GM19099 (cell line): ENCODE measurements around the gene RAPGEF6.

ENCODE experiments used
- POLR2A ChIP-seq: IDR thresholded peaks from 3 replicates; pipeline ENCODE4 v1.6.1; 2011; ENCODE audit warnings: low read depth; ENCODE audit not compliant: insufficient read length; ENCODE audit errors: extremely low read depth

RAPGEF6 gene

GRCh38 chr5:131593921-131594320 is 41.1 kb downstream of the RAPGEF6 start:
- TF ChIP-seq POLR2A: no peak

DNA sequence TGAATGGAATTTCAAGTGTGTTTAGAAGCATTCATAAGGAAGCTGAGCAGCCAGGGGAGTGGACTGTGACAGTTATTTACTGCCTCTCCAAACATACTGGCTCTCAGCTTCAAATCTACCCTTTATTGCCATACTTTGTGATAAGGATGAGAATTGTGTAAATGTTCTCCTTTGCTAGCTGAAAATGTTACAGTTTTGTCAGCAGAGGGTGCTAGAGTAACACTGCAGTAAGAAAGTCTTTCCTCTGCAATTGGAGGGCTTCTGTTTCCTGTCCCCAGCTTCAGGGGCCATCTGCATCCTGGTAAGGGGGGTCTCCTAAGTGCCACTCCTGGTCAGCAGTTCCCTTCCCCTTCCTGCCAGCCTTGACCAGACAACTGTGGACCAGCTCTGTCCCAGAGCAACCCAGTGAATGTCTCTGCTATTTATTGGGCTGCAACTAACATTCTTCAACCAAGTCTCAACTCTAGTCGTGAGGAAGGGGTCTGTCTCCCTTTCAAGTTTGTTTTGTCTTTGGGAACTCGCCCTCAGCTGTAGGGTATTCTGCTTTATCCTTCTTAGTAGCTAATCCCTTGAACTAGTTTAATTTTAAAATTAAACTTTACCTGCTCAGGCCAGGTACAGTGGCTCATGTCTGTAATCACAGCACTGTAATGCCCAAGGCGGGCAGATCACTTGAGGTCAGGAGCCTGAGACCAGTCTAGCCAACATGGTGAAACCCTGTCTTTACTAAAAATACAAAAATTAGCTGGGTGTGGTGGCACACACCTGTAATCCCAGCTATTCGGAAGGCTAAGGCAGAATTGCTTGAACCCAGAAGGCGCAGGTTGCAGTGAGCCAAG is 45.3 kb downstream of the RAPGEF6 start:
- TF ChIP-seq POLR2A: no peak

DNA sequence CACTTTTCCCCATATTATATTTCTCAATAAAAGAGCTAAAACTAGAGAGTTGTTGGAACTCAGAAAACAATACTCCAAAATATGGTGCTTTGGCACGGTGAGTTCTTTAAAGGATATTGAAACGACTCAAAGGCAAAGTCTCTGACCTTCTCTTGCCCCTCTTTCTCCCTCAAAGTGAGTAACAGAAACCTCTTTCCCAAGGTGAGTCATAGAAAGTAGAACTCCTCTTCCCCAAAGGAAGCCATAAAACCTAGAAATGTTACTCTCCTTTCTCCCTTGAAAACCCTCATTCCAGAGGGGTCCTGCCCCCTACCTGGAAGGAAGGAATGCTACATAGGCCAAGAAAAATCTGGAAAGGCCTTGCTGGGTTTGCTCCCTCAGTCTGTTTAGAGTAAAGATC is 47.5 kb downstream of the RAPGEF6 start:
- no peak for TF ChIP-seq POLR2A

DNA sequence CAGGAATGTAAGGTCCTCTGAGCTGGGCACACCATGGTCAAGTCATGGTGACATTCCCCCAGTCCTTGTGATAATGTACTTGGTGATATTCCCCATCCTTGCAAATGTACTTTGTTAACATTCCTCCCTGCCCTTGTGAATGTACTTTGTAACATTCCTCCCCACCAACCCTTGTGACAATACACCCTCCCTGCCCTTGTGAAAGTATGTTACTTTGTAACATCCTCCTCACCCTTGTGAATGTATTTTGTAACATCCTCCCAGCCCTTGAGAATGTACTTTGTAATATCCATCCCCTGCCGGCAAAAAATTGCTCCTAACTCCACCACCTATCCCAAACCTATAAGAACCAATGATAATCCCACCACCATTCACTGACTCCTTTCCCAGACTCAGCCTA is 53.3 kb downstream of the RAPGEF6 start:
- no peak for TF ChIP-seq POLR2A

GRCh38 chr5:131579917-131580671 is 54.9 kb downstream of the RAPGEF6 start:
- no peak for TF ChIP-seq POLR2A

DNA sequence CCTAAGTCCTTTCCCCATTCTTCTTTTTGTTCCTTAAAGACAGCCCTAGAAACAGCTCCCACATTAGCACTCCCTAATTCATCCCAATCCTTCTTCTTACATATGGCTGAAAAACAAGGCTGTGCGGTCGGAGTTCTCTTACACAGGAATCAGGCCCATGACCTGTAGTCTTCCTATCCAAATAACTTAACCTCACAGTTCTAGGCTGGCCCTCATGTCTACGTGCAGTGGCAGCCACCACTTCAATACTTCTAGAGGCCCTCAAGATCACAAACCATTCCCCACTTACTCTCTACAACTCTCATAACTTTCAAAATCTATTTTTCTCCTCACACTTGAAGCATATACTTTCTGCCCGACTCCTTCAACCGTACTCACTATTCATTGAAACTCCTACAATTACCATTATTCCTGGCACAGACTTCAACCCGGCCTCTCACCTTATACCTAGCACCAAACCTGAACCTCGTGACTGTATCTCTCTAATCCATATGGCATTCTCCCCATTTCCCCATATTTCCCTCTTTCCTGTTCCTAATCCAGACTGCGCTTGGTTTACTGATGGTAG is 59.3 kb downstream of the RAPGEF6 start:
- TF ChIP-seq POLR2A: no peak

- TF ChIP-seq POLR2A: no peak
Observed at GRCh38 chr5:131571669-131572168, 63.3 kb downstream of the RAPGEF6 start.

DNA sequence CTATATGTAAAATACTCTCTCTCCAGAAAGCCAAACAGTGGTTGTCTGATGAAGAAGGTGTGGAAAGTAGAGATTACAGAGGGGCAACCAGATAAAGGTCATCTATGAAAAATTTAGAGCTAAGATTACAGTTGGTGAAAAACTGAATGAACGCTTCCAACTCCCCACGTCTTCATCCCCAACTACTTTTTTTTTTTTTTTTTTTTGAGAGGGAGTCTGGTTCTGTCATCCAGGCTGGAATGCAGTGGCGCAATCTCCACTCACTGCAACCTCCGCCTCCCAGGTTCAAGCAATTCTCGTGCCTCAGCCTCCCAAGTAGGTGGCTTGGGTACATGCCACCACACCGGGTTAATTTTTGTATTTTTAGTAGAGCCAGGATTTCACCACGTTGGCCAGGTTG is 64.3 kb downstream of the RAPGEF6 start:
- TF ChIP-seq POLR2A: no peak

GRCh38 chr5:131564229-131564652 is 70.8 kb downstream of the RAPGEF6 start:
- no peak for TF ChIP-seq POLR2A

DNA sequence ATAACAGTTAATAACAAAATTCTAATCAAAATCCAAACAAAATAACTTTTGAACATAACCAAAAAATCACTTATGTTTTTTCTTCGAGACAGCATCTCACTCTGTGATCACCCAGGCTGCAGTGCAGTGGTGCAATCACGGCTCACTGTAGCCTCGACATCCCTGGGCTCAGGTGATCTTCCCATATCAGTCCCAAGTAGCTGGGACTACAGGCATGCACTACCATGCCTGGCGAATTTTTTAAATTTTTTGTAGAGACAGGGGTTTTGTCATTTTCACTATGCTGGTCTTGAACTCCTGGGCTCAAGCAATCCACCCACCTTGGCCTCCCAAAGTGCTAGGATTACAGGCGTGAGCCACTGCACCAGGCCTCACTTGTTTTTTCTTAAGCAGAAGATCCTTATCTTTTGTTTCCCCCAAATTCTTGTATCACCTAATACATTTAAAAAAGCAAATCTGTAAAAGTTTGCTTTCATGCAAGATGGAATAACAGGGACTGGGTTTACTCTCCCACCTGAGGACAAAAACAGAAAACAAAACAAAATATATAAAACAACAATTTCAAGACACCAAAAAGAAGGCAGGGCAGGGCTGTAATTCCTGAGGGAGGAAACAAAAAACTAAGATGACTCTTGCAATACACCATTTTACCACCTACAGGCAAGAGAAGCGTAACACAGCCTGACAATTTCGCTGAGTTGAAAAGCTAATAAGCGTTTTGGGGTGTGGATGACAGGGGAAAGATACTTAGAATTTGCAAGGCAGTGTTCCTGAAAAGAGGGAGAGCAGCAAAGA is 71.4 kb downstream of the RAPGEF6 start:
- no peak for TF ChIP-seq POLR2A

DNA sequence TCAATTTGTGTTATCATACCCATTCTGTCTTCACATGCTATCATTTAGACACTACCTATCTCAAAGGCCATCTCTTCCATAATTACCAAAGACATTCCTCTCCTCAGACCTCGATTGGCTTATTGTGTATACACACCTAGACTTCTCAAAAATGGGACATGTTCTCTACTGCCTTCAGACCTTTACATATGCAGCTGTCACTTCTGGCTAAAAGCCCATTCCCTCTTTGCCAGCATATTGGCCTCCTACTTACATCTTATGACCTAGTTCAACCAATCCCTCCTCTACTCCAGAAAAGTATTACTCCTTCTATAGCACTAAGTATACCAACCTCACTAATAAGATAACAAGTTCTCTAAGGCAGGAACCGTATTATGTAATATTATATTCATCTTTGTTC is 84.4 kb downstream of the RAPGEF6 start:
- no peak for TF ChIP-seq POLR2A

- TF ChIP-seq POLR2A: no peak
Observed at GRCh38 chr5:131548176-131548575, 86.9 kb downstream of the RAPGEF6 start.

GRCh38 chr5:131545845-131546244 is 89.2 kb downstream of the RAPGEF6 start:
- no peak for TF ChIP-seq POLR2A

GRCh38 chr5:131542723-131543122 is 92.3 kb downstream of the RAPGEF6 start:
- TF ChIP-seq POLR2A: no peak

- no peak for TF ChIP-seq POLR2A
Observed at GRCh38 chr5:131541762-131542161, 93.3 kb downstream of the RAPGEF6 start.
